GM18909 (cell line): ENCODE results near the gene MRTFA.
"Not testable (repeated sequence)": the region's sequence is repeated elsewhere in the genome, so short reads cannot be mapped to it uniquely, and the experiment has no call there.

Source experiments
- ATAC-seq: cut with Tn5 transposase; IDR thresholded peaks from one replicate; pipeline ENCODE4 v1.9.1; 2021; ENCODE audit warnings: mild to moderate bottlenecking; ENCODE audit not compliant: unreplicated experiment, poor library complexity

The MRTFA gene

GRCh38 chr22:40636380-40637182 lies at the start of gene MRTFA:
MRTFA (minus strand) TSS chr22:40636719.
- ATAC-seq = peak; percentile 91

DNA sequence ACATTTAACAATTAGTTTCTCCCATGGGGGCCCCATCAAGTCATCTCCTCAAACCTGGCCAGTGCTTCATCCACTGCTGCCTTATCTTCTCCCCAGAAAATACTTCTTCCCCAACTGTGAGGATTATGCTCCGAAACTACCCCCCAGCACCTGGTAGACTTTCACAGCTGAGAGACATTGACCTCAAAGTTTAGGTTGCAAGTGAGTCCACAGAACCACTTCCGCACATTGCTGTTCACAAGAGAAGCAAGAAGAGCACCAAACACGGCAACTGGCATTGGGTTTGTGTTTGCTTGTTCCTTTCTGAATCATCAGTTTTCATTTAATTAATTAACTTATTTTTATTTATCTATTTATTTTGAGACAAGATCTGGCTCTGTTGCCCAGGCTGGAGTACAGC lies 48.9 kb upstream of the MRTFA start:
- ATAC-seq = no peak

- ATAC-seq = no peak
Observed at GRCh38 chr22:40684728-40685127, 48.2 kb upstream of the MRTFA start.

DNA sequence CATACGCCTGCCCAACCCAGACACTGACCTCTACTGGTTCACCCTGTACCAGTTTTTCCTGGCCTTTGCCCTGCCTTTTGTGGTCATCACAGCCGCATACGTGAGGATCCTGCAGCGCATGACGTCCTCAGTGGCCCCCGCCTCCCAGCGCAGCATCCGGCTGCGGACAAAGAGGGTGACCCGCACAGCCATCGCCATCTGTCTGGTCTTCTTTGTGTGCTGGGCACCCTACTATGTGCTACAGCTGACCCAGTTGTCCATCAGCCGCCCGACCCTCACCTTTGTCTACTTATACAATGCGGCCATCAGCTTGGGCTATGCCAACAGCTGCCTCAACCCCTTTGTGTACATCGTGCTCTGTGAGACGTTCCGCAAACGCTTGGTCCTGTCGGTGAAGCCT lies 44.9 kb upstream of the MRTFA start:
- ATAC-seq = no peak

DNA sequence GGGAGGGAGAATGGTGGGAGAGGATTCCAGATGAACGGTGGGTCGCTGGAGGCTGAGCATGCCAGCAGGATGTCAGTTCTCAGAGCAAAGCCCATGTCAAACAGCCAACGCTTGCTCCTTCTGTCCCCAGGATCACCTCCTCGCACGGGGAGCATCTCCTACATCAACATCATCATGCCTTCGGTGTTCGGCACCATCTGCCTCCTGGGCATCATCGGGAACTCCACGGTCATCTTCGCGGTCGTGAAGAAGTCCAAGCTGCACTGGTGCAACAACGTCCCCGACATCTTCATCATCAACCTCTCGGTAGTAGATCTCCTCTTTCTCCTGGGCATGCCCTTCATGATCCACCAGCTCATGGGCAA lies 44.3 kb upstream of the MRTFA start:
- ATAC-seq = no peak

- no peak for ATAC-seq
Observed at GRCh38 chr22:40679964-40680818, 43.7 kb upstream of the MRTFA start.

DNA sequence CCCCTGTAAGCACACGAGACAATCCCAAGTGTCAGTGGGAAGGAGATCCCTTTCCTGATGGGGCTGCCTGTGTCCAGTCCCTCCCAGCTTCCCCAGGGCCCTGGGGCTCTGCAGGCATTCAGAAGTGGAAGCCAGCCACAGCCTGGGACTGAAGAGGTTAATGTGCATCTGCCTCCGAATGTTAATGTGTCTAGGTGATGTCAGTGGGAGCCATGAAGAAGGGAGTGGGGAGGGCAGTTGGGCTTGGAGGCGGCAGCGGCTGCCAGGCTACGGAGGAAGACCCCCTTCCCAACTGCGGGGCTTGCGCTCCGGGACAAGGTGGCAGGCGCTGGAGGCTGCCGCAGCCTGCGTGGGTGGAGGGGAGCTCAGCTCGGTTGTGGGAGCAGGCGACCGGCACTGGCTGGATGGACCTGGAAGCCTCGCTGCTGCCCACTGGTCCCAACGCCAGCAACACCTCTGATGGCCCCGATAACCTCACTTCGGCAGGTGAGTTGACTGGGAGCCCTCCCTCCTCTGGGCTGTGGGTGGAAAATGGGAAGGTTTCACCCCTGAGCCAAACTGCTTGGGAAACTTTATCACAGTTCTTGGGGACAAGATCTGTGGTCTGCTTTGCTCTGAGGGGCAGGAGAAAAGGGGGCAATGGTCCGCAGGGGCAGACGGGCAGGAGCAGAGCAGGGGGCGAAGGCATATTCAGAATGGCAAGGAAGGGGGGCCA lies 42.9 kb upstream of the MRTFA start, which contains the start of gene MCHR1:
MCHR1 (plus strand) TSS at position 236 of the 715 bp plus-strand sequence; CDS start at position 405, 169 bp downstream.
- no peak for ATAC-seq

DNA sequence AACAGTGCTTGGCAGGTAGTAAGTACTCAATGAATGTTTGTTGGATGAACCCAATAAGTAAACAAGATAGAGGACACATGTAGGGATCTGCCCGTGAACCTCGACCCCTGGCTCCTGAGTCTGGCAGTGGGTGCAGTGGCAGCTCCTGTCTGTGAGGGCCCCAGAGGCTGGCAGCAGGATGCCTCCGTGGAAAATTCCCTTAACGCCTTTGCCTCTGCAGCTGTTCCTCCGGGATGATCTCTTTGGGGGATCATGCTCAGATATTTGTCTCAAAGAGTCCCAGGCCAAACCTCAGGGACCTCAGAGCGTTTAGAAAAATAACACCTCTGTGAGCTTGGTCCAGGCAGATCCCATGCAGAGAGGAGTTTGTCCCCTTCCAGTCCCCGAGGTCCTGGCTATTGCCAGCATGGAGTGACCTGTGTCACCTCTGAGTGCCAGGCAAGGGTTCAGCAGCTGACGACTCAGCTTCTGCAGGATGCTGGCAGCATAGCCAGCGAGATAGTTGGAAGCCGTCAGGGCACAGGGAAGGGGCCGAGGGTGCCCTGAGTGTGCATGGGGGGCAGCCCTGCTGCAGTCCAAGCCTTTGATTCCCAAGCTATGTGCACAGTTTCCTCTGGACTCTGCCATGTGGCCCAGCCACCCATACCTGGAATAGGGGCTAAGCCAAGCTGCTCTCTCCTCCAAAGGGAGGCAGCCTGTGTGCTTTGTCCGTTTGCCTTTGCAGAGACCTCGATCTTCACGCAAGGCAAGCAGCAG lies 42.2 kb upstream of the MRTFA start:
- no peak for ATAC-seq

DNA sequence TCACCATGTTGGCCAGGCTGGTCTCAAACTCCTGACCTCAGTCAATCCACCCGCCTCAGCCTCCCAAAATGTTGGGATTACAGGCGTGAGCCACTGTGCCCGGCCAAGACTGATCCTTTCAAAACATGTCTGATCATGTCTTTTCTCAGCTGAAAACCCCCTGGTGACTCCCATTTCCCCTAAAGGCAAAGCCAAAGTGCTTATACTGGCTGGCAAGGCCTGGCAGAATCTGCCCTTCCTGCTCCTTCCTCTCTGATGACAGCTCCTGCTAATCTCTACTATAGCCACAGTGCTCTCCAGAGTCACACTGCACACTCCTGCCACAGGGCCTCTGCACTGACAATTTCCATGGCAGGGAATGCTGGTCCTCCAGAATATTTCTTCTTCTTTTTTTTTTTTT lies 40.1 kb upstream of the MRTFA start:
- no peak for ATAC-seq

DNA sequence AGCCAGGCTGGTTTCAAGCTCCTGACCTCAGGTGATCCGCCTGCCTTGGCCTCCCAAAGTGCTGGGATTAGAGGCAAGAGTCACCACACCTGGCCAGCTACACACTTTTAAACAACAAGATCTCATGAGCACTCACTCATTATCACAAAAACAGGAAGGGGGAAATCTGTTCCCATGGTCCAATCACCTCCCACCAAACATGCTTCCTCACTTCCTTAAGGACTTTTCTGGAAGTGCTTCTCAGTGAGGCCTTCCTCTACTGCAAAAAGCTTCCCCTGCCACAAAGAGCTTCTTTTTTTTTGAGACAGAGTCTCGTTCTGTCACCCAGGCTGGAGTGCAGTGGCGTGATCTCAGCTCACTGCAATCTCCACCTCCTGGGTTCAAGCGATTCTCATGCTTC lies 39.6 kb upstream of the MRTFA start:
- ATAC-seq = not testable (repeated sequence)

- ATAC-seq = no peak
Observed at GRCh38 chr22:40674274-40674673, 37.8 kb upstream of the MRTFA start.

- ATAC-seq = no peak
Observed at GRCh38 chr22:40673017-40673416, 36.5 kb upstream of the MRTFA start.

DNA sequence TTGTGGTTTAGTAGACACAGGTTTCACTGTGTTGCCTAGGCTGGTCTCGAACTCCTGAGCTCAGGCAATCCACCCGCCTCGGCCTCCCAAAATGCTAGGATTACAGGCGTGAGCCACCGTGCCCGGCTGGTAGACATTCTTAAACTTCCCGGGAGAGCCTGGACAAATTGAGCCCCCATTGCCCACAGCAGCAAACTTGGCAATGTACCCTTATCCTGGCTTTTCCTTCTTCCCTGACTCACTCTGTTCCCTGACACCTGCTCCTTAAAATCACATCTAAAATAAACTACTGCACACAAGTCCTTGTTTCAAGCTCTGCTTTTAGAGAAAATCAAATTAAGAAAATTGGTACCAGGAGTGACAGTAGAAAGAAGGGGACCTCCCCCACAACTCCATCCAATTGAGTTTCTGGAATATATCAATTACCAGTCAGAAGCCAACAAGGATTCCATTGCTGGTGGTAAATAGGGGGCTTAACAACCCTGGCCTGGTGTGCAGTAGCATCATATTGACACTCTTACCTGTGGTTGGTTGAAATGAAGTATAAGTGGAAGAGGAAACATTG lies 35.4 kb upstream of the MRTFA start:
- no peak for ATAC-seq

DNA sequence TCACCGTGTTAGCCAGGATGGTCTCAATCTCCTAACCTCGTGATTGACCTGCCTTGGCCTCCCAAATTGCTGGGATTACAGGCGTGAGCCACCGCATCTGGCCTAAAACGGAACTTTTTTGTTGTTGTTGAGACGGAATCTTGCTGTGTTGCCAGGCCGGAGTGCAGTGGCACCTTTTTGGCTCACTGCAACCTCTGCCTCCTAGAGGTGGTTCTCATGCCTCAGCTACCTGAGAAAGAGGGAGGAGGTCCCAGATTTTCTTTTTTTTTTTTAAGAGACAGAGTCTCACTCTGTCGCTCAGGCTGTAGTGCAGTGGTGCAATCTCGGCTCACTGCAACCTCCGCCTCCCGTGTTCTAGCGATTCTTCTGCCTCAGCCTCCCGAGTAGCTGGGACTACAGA lies 34.9 kb upstream of the MRTFA start:
- no peak for ATAC-seq

DNA sequence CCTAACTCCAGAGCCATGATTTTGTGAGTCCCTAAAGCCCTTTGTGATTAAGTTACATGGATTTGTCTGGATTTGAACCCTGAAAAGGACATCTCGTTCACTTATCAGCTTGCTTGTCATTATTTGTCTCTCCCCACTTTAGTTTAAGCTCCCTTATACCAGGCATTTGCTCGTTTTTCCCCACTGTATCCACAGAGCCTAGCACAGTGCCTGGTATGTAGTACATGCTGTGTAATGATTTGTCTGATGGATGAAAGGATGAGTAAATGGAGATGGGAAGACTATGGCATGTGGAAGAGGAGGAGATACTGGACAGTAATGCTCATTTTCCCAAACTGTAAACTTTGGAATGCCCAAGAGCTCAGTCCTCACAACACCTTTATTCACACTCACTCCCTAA lies 33.5 kb upstream of the MRTFA start:
- ATAC-seq = no peak

GRCh38 chr22:40668611-40669411 lies 32.3 kb upstream of the MRTFA start:
- no peak for ATAC-seq

- no peak for ATAC-seq
Observed at GRCh38 chr22:40666151-40666848, 29.8 kb upstream of the MRTFA start.

GRCh38 chr22:40665312-40665711 lies 28.8 kb upstream of the MRTFA start:
- ATAC-seq = no peak
